MM.1S (cell line): Measurements from ENCODE around the gene CACFD1.

ENCODE experiments used
- DNase-seq: peaks from one replicate; pipeline ENCODE4 v3.0.0-alpha.2; 2015
- H2AFZ ChIP-seq: fragments of 300-600 bp; sonication (generic); 2 replicates; pipeline ENCODE4 v1.6.0; 2016; ENCODE audit warnings: antibody characterized with exemption, low read length
- H3F3A ChIP-seq: fragments of 300-600 bp; sonication (generic); 2 replicates; pipeline ENCODE4 v1.6.1; 2016; ENCODE audit warnings: mild to moderate bottlenecking, antibody characterized with exemption, low read length, moderate library complexity, mixed read lengths; ENCODE audit not compliant: insufficient read depth
- H3K27ac ChIP-seq: fragments of 300-600 bp; sonication (generic); 2 replicates; pipeline ENCODE4 v1.5.1; 2016; ENCODE audit warnings: mild to moderate bottlenecking, low read length
- H3K27me3 ChIP-seq: fragments of 300-600 bp; sonication (generic); replicated peaks from 2 replicates; pipeline ENCODE4 v1.6.0; 2016; ENCODE audit warnings: low read length; ENCODE audit not compliant: insufficient read depth
- H3K36me3 ChIP-seq: fragments of 300-600 bp; sonication (generic); replicated peaks from 2 replicates; pipeline ENCODE4 v1.6.1; 2016; ENCODE audit warnings: mild to moderate bottlenecking, low read length, mixed read lengths; ENCODE audit not compliant: insufficient read depth
- H3K4me1 ChIP-seq: fragments of 300-600 bp; sonication (generic); 2 replicates; pipeline ENCODE4 v1.6.1; 2016; ENCODE audit warnings: low read length, mixed read lengths
- H3K4me2 ChIP-seq: fragments of 300-600 bp; sonication (generic); 2 replicates; pipeline ENCODE4 v1.6.0; 2016; ENCODE audit warnings: low read depth, low read length
- H3K4me3 ChIP-seq: fragments of 300-600 bp; sonication (generic); 2 replicates; pipeline ENCODE4 v1.5.1; 2016; ENCODE audit warnings: low read length, mixed read lengths
- H3K79me2 ChIP-seq: fragments of 300-600 bp; sonication (generic); 2 replicates; pipeline ENCODE4 v1.6.1; 2016; ENCODE audit warnings: mixed run types, low read length, mixed read lengths
- H3K9ac ChIP-seq: fragments of 300-600 bp; sonication (generic); 2 replicates; pipeline ENCODE4 v1.6.1; 2016; ENCODE audit warnings: low read length, mixed read lengths
- H3K9me2 ChIP-seq: fragments of 300-600 bp; sonication (generic); replicated peaks from 2 replicates; pipeline ENCODE4 v1.6.1; 2016; ENCODE audit warnings: mild to moderate bottlenecking, low read length, mixed read lengths; ENCODE audit not compliant: insufficient read depth
- H3K9me3 ChIP-seq: fragments of 300-600 bp; sonication (generic); replicated peaks from 2 replicates; pipeline ENCODE4 v1.6.1; 2016; ENCODE audit warnings: mild to moderate bottlenecking, low read length, mixed read lengths; ENCODE audit not compliant: insufficient read depth
- H4K20me1 ChIP-seq: fragments of 300-600 bp; sonication (generic); 2 replicates; pipeline ENCODE4 v1.6.1; 2016; ENCODE audit warnings: mild to moderate bottlenecking, low read length, moderate library complexity, mixed read lengths; ENCODE audit not compliant: insufficient read depth
- CTCF ChIP-seq: fragments of 300-600 bp; sonication (generic); IDR thresholded peaks from 2 replicates; pipeline ENCODE4 v1.5.1; 2016; ENCODE audit warnings: antibody characterized with exemption, low read length, mixed read lengths
- EZH2 ChIP-seq: fragments of 300-600 bp; sonication (generic); optimal IDR thresholded peaks from 2 replicates; pipeline ENCODE3; 2017; ENCODE audit warnings: low read depth, mild to moderate bottlenecking, antibody characterized with exemption, low read length, mixed read lengths
- EZH2phosphoT487 ChIP-seq: fragments of 300-600 bp; sonication (generic); IDR thresholded peaks from 2 replicates; pipeline ENCODE4 v1.6.1; 2018; ENCODE audit warnings: antibody characterized with exemption, low read length

The CACFD1 gene

GRCh38 chr9:133474215-133474614 lies 14.4 kb downstream of the CACFD1 start:
- H3K4me1 ChIP-seq, result peaks cover 7% of the 10 kb centered on the region
- DNase-seq, result no peak
- no peak overlapping the region for H3K9ac ChIP-seq
- no peaks in the 10 kb centered on the region for H3F3A ChIP-seq
- no peaks in the 10 kb centered on the region for H3K27me3 ChIP-seq
- H3K36me3 ChIP-seq, result no peaks in the 10 kb centered on the region
- H3K4me3 ChIP-seq, result no peak overlapping the region
- no peaks in the 10 kb centered on the region for H4K20me1 ChIP-seq
- H2AFZ ChIP-seq, result no peak overlapping the region
- no peaks in the 10 kb centered on the region for H3K79me2 ChIP-seq
- TF ChIP-seq EZH2phosphoT487 (no peak), EZH2 (no peak), CTCF (no peak)
- H3K4me2 ChIP-seq, result no peak overlapping the region
- no peaks in the 10 kb centered on the region for H3K9me3 ChIP-seq
- H3K9me2 ChIP-seq, result no peaks in the 10 kb centered on the region
- no peak overlapping the region for H3K27ac ChIP-seq

- Histone ChIP-seq H3K27ac (no peak overlapping the region), H3K27me3 (peaks cover 6% of the 10 kb centered on the region), H3K9me3 (no peaks in the 10 kb centered on the region), H3K4me1 (peaks cover 11% of the 10 kb centered on the region), H2AFZ (no peak overlapping the region), H3K4me3 (no peak overlapping the region), H3K79me2 (no peaks in the 10 kb centered on the region), H3K4me2 (no peak overlapping the region), H3K9ac (no peak overlapping the region), H3K36me3 (no peaks in the 10 kb centered on the region), H3F3A (no peaks in the 10 kb centered on the region), H3K9me2 (no peaks in the 10 kb centered on the region), H4K20me1 (no peaks in the 10 kb centered on the region)
- no peak for DNase-seq
- TF ChIP-seq EZH2 (no peak), CTCF (no peak), EZH2phosphoT487 (no peak)
Observed at GRCh38 chr9:133474853-133475252, 15.1 kb downstream of the CACFD1 start.

- Histone ChIP-seq H3K27ac (no peak overlapping the region), H3K9me3 (no peaks in the 10 kb centered on the region), H3K9ac (no peak overlapping the region), H3K9me2 (no peaks in the 10 kb centered on the region), H3K79me2 (no peaks in the 10 kb centered on the region), H3K36me3 (no peaks in the 10 kb centered on the region), H3F3A (no peaks in the 10 kb centered on the region), H3K4me1 (peaks cover 11% of the 10 kb centered on the region), H3K4me2 (no peak overlapping the region), H2AFZ (no peak overlapping the region), H3K4me3 (no peak overlapping the region), H4K20me1 (no peaks in the 10 kb centered on the region), H3K27me3 (peaks cover 10% of the 10 kb centered on the region)
- DNase-seq, result no peak
- no peak for TF ChIP-seq EZH2phosphoT487
- no peak for TF ChIP-seq EZH2
- TF ChIP-seq CTCF, result no peak
Observed at GRCh38 chr9:133475292-133476012, 15.7 kb downstream of the CACFD1 start.
